HG02938 (cell line): ENCODE data around the gene CLDN4.

Experiments used
- ATAC-seq: cut with Tn5 transposase; IDR thresholded peaks from one replicate; pipeline ENCODE4 v1.9.1; 2021; ENCODE audit warnings: mild to moderate bottlenecking, moderate library complexity; ENCODE audit not compliant: unreplicated experiment

Gene CLDN4

DNA sequence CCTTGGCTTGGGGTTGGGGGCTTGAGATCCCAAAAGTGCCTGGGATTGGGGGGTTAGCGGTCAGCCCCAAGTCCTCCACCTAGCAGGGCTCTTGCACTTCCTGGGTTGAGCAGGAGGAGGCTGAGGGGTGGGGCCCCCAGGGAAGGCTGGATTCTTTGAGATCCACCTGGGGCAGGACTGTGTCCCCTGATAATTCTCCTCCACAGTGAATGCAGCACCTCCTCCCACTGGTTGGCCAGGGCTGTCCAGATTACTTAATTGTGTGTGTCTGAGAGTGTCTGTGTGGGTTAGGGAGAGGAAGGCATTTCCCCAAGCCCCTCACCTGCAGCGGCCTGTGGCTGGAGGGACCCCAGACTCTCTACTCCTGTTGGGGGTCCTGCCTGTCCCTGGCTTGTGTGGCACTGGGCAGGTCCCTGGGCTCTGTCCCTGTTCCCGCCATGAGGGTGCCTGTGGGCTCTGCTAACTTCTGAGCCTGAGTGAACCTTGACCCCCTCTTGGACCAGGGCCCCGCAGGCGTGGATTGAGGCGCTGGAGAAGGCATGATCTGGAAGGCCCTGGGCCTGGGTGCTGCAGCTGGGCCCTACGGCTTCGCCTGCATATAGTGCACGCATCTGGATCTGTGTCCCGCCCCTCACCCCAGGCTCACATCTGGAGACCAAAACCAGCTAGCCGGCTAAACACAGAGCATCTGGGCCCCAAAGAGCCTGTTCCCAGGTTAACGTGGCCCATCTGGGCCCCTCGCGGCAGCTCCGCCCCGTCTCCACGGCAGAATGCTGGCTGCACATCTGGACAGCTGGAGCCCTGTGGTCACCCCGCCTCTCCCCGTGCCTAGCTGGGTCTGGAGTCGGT, 40.6 kb downstream of the CLDN4 start:
- ATAC-seq = no peak

DNA sequence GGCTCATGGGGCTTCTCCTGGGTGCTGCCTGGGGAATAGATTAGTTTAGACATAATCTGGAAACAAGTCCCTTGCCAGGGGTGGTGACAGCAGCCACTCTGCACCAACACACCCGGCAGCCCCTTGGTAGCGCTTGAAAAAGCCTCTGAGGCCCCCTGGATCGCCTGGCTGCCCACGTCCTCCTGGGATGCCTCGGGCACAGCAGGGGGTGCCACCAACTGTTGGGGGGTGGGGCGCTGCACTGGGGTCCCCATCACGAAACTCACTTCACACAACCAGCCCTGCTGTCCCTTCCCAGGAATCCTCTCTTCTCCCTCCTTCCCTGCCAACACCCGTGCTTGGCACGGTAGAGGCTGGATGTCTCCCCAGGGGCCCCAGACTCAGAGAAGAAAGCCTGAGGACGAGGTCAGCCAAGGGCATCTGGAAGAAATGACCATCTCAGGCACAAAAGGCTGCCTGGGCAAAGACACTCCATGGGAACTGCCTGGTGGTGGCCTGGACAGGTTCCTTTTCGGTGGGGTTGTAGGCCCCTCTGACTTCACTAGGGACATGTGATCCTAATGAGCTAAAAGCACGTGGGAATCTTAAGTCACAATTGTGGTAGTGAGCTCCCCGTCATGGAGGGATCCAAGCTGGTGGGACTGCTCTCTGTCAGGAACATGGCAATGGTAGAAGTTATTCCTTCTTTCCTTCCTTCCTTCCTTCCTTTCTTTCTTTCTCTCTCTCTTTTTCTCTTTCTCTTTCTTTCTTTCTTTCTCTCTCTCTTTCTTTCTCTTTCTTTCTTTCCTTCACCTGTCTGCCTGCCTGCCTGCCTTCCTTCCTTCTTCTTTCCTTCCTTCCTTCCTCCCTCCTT, 41.5 kb downstream of the CLDN4 start:
- ATAC-seq = no peak

GRCh38 chr7:73876361-73876760, 45.6 kb downstream of the CLDN4 start:
- ATAC-seq = no peak

- ATAC-seq = no peak
Measured at GRCh38 chr7:73876973-73877372, 46.2 kb downstream of the CLDN4 start.

GRCh38 chr7:73879977-73880681, 49.3 kb downstream of the CLDN4 start:
- ATAC-seq = no peak

DNA sequence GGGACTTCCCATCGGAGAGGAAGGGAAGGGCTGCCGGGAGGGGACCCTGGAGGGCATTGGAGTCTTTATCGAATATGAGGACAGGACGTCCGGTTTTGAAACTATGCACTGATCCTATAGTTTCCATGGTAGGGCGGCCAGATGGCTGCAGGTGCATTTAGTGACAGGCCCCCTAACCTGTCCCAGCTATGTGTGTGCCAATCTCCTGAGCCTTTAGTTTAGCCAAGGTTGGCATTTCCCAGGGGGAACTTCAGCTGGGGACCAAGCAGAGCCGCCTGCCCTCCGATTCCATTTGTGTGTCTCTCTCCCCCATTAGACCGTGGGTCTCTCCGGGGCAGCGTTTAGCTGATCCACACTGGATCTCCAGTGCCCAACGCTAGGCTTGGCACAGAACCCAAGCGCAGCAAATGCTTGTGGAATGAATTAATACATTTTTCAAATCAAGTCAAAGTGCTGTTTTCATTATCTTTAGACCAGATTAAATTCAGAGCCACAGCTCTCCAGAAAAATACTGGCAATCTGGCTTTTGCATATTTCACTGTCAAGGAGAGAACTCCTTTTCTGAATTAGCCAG, 50.0 kb downstream of the CLDN4 start:
- ATAC-seq = no peak

DNA sequence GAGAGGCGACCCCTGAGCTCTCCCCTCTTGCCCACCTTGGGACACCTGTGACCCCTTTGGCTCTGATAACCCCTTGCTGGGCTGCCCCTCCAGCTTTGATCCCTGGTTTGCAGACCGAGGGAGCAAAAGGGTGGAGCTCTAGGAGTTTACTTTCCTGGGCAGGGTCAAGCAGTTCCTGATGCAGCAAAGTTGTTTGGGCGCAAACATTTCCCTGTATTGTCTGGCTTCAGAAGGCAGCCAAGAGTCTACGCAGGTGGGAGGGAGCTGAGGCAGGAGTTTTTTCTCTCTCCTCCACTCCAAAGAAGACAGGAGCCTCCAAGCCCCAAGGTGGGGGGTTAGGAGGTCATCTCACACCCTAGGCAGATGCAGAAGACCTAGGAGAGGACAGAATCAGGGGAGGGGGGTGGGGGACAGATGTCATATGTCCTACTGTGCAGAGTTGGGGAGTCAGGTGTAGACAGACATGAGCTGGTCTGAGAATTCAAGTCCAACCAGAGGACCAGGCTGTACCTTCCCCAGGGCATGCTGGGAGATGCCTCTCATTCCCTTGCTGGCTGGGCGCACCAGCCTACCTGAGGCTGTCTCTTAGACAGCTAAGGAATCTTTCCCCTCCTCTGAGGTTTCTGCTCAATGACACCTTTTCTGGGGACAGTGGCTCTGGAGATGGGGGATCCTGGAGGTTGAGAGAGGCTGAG, 50.7 kb downstream of the CLDN4 start:
- ATAC-seq = no peak

- ATAC-seq = no peak
Measured at GRCh38 chr7:73882047-73882402, 51.2 kb downstream of the CLDN4 start.
